HG02759 (cell line): ENCODE results near the gene CBLN2.

ENCODE experiments used
- ATAC-seq: cut with Tn5 transposase; IDR thresholded peaks from one replicate; pipeline ENCODE4 v1.9.1; 2021; ENCODE audit warnings: mild to moderate bottlenecking, moderate library complexity; ENCODE audit not compliant: unreplicated experiment

CBLN2 gene

DNA sequence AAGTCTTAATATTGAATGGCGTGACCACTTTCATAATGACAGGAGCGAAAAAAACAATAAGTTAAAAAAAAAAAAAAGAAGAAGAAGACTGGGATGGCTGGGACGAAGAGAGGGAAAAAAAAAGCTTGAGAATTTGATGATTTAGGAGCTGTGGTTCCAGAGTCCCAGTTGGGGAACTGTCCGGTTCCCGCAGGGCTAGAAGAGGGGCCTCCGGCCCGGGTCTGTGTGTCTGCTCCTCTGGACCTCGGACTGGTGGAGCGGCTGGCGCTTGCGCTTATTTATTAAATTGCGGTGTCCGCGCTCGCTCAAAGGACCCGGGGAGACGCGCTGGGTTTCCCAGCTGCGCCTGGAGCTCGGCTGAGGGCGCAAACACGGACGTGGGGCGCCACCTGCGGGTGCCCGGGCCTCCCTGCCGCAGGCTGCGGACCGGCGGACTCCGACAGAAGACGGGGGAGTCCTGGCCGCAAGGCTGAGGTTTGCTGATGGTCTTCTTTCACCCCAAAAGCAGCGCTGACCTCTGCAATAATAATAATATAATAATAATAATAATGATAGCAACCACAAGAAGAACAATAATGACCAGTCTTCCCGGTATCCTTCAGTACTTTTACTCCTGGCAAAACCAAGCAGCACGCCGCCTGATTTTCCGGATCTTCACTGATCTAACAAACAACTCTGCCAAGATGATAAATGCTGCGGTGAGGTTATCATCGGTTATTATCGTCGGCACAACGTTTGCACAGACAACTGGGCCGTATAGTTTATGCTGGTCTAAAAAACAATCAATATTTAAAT, at the start of gene CBLN2:
TSS of gene CBLN2 (minus strand) at position 251 of the 795 bp plus-strand sequence. CDS start 2,182 bp downstream, outside the sequence.
- peak; percentile 94 for ATAC-seq

DNA sequence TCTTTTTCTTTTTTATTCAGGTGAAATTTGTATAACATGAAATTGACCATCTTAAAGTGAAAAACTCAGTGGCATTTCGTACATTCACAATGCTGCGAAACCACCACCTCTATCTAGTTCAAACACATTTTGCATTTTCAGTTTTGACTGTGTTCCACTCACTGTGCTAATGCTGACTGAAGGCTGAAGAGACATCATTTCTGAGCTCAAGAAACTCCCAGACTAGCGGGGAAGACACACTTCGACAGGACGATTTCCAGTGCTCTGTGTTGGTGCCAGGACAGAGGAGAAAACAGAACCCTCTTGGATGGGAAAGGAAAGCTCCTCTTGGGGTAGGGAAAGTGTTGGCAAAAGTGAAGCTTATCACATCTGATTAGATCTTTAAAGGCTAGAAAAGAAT, 44.2 kb upstream of the CBLN2 start:
- no peak for ATAC-seq

DNA sequence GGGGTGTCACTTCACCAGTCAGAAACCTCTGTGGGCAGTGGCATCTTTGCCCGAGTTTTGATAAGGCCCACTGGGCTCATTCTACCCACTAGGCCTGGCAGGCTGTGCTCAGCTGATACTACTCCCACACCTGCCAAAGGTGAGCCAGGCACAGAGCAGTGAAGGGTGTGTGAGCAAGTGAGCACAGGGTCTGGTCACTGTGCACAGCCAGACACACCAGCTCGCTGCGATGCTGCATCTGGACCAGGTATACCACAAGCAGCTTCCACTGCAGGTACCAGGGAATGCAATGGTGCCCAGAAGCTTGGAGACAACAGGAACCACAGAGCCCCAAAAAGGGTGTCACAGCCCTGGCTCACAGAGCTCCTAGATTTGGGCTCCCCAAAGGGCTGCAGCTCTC, 40.6 kb upstream of the CBLN2 start:
- ATAC-seq = no peak

GRCh38 chr18:72581976-72582375, 37.8 kb upstream of the CBLN2 start:
- no peak for ATAC-seq

GRCh38 chr18:72572896-72573295, 28.8 kb upstream of the CBLN2 start:
- ATAC-seq = no peak

- ATAC-seq = no peak
Observed at GRCh38 chr18:72566290-72566689, 22.1 kb upstream of the CBLN2 start.

- ATAC-seq = no peak
Observed at GRCh38 chr18:72555968-72556367, 11.8 kb upstream of the CBLN2 start.

DNA sequence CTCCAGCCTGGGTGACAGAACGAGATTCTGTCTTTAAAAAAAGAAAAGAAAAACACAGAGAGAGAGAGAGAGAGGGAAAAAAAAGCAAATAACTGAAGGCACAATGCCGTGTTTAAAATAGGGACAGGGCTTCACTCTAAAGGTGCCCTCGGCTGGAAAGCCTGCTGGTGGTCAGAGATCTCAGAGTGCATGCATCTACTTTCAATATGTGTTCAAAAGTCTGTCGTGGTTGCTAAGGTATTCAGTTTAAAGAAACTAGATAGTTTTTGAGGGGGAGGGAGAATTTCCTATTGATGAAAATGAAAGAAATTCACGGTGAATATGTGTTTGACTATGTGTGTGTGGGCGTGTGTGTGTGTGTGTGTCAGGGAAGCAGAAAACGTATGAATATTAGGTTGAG, 11.0 kb upstream of the CBLN2 start:
- ATAC-seq = no peak

GRCh38 chr18:72543357-72544055, 636 bp downstream of the CBLN2 start:
- no peak for ATAC-seq

DNA sequence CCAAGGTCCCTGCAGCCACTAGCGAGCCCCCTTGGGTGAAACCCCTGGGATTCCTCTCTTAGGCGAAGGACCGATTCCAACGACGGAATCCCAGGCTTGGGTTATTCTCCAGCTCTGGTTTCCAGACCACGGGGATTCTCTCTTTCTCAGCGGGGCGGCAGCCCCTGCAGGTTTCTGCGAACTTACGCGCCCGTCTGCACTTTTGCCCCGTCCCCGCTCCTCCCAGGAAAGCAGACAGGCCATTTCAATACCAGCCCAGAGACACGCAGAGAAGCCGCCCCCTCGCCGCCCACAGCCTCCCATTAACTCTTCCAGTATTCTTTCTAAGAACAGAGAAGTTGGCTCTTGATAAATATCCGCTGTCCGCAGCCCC, 1.2 kb downstream of the CBLN2 start:
- ATAC-seq = no peak

GRCh38 chr18:72542342-72542741, 1.8 kb downstream of the CBLN2 start:
- ATAC-seq = no peak

DNA sequence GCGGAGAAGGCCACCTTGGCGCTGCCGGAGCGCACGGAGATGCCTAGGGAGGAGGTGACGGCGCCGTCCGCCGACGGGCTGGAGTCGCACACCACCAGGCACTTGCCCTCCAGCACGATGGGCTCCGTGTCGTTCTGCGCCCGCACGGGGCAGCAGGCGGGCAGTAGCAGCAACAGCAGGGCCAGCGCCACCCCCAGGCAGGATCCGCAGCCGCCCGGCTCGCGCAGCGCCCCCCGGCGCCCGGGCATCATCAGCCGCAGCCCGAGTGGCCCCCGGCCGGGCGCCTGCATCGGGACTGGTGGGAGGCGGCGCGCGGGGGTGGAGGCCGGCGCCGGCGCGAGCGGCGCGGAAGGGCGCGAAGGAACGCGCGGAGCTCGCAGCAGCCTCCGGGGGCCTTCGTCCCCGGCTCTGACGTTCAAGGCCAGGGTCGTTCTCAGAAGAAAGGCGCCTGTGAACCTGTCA, 2.2 kb downstream of the CBLN2 start:
- no peak for ATAC-seq

- ATAC-seq = no peak
Observed at GRCh38 chr18:72539901-72540300, 4.2 kb downstream of the CBLN2 start.

DNA sequence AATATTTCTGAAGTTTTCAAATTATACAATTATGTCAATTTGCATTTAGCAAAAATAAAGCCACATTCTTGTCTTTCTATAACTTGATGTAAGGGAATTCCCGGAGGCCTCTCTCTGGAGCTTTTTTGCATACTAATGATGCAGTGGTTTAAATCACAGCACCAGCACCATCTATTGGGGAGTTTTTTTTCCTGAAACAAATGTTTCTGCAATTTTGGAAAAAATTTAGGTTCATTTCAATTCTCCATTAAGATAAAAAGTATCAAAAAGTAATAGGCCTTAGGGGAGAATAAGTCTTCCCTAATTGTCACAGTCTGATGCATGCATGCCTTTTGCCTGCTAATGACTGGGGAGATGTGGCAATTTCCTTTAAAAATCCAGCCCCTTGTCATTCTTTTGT, 13.5 kb downstream of the CBLN2 start:
- ATAC-seq = no peak

GRCh38 chr18:72504866-72505265, 39.3 kb downstream of the CBLN2 start:
- ATAC-seq = no peak

- ATAC-seq = no peak
Observed at GRCh38 chr18:72502671-72503431, 41.3 kb downstream of the CBLN2 start.

DNA sequence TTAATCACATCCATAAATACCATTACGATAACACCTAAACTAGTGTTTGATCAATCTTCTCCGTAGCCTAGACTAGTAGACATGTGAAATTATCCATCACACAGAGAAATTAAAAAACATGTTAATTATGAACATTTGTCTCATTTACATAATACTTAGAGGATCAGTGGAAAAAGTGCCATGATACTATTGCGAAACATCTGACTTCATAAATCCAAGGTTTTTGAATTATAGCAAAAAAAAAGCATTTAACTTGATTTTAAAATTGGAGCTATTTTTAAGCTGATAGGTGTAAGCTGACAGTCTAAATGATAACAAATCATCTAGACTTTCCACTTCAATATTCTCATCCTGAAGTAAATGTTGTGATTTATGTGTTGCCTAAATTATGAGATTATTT, 51.6 kb downstream of the CBLN2 start:
- no peak for ATAC-seq
